ENCODE data around the gene GNAT1. TPM values are rescaled to one million over a fixed set of nuclear protein-coding genes. Genes with fewer than 3 reads are reported as not detected.
"Not testable (repeated sequence)": the region's sequence is repeated elsewhere in the genome, so short reads cannot be mapped to it uniquely, and the experiment has no call there.

The GNAT1 gene
- polyA plus RNA-seq, 1 donor from 2014 or later: not detected

- Histone ChIP-seq H2AFZ (ENCODE audit: low read depth, low read length) (no peak overlapping the region), H3F3A (ENCODE audit: insufficient read depth, low read length, poor library complexity, severe bottlenecking) (no peaks in the 10 kb centered on the region), H4K20me1 (ENCODE audit: insufficient read depth) (no peaks in the 10 kb centered on the region), H3K36me3 (ENCODE audit: insufficient read depth, low read length) (no peaks in the 10 kb centered on the region), H3K4me2 (ENCODE audit: low read length) (no peak overlapping the region), H3K79me2 (replicated peaks; ENCODE audit: insufficient read depth, low read length) (peaks cover 88% of the 10 kb centered on the region), H3K27ac (ENCODE audit: low read length) (no peak overlapping the region), H3K9me2 (ENCODE audit: insufficient read depth, low read length) (no peaks in the 10 kb centered on the region), H3K4me3 (ENCODE audit: low read length) (no peak overlapping the region), H3K27me3 (ENCODE audit: insufficient read depth, low read depth, low read length) (no peaks in the 10 kb centered on the region), H3K9me3 (ENCODE audit: low read length) (no peaks in the 10 kb centered on the region), H3K9ac (ENCODE audit: low read length) (no peak overlapping the region)
- no peak for TF ChIP-seq EZH2 (IDR thresholded peaks at IDR 0.05; ENCODE audit: borderline replicate concordance, insufficient read depth, low read length, poor library complexity, severe bottlenecking)
- TF ChIP-seq REST (IDR thresholded peaks at IDR 0.05; ENCODE audit: borderline replicate concordance): no peak
Measured at GRCh38 chr3:50242851-50243542, 51.6 kb downstream of the GNAT1 start.

GRCh38 chr3:50243543-50243895 lies 52.1 kb downstream of the GNAT1 start:
- H3K27ac ChIP-seq (ENCODE audit: low read length): no peak overlapping the region
- no peak overlapping the region for H3K4me2 ChIP-seq (ENCODE audit: low read length)
- H3K9me2 ChIP-seq (ENCODE audit: insufficient read depth, low read length): no peaks in the 10 kb centered on the region
- H3K79me2 ChIP-seq (replicated peaks; ENCODE audit: insufficient read depth, low read length): peaks cover 88% of the 10 kb centered on the region
- H3K36me3 ChIP-seq (ENCODE audit: insufficient read depth, low read length): no peaks in the 10 kb centered on the region
- no peaks in the 10 kb centered on the region for H3F3A ChIP-seq (ENCODE audit: insufficient read depth, low read length, poor library complexity, severe bottlenecking)
- H3K4me3 ChIP-seq (ENCODE audit: low read length): no peak overlapping the region
- no peak overlapping the region for H3K9ac ChIP-seq (ENCODE audit: low read length)
- no peaks in the 10 kb centered on the region for H3K9me3 ChIP-seq (ENCODE audit: low read length)
- H2AFZ ChIP-seq (ENCODE audit: low read depth, low read length): no peak overlapping the region
- H4K20me1 ChIP-seq (ENCODE audit: insufficient read depth): no peaks in the 10 kb centered on the region
- TF ChIP-seq REST (IDR thresholded peaks at IDR 0.05; ENCODE audit: borderline replicate concordance) (no peak), RAD21 (conservative IDR thresholded peaks at IDR 0.05) (no peak), MXI1 (conservative IDR thresholded peaks at IDR 0.05; ENCODE audit: poor library complexity, severe bottlenecking) (no peak), TAF1 (IDR thresholded peaks at IDR 0.05; ENCODE audit: low read depth) (no peak), EZH2 (IDR thresholded peaks at IDR 0.05; ENCODE audit: borderline replicate concordance, insufficient read depth, low read length, poor library complexity, severe bottlenecking) (no peak), POLR2AphosphoS5 (IDR thresholded peaks at IDR 0.05) (no peak), EP300 (conservative IDR thresholded peaks at IDR 0.05; ENCODE audit: poor library complexity, severe bottlenecking) (no peak), CTCF (IDR thresholded peaks at IDR 0.05; ENCODE audit: poor library complexity, severe bottlenecking) (no peak), SMC3 (conservative IDR thresholded peaks at IDR 0.05; ENCODE audit: poor library complexity) (no peak)
- H3K27me3 ChIP-seq (ENCODE audit: insufficient read depth, low read depth, low read length): no peaks in the 10 kb centered on the region

- not testable (repeated sequence) for H3K27me3 ChIP-seq (ENCODE audit: insufficient read depth, low read depth, low read length); H3K9me3 ChIP-seq (ENCODE audit: low read length); H3K36me3 ChIP-seq (ENCODE audit: insufficient read depth, low read length); H3F3A ChIP-seq (ENCODE audit: insufficient read depth, low read length, poor library complexity, severe bottlenecking); H3K4me2 ChIP-seq (ENCODE audit: low read length); H2AFZ ChIP-seq (ENCODE audit: low read depth, low read length); H3K9me2 ChIP-seq (ENCODE audit: insufficient read depth, low read length); H3K9ac ChIP-seq (ENCODE audit: low read length); H4K20me1 ChIP-seq (ENCODE audit: insufficient read depth); H3K4me3 ChIP-seq (ENCODE audit: low read length)
- H3K27ac ChIP-seq (ENCODE audit: low read length): peak overlapping the region; percentile 96
- peaks cover 88% of the 10 kb centered on the region for H3K79me2 ChIP-seq (replicated peaks; ENCODE audit: insufficient read depth, low read length)
Measured at GRCh38 chr3:50244813-50245212, 53.4 kb downstream of the GNAT1 start.
